ENCODE results near the gene GOLGA6L2.

GRCh38 chr15:23467110-23467600 is 20.1 kb upstream of the GOLGA6L2 start:
- TF ChIP-seq CTCF (IDR thresholded peaks at IDR 0.05 in 4 of 5, conservative IDR thresholded peaks at IDR 0.05 in 1 of 5) (peak in 2 of 5 experiments; percentile 13 to 17), POLR2A (IDR thresholded peaks at IDR 0.05) (no peak)
